Activated T-helper 2 cell treated with anti-CD3 and anti-CD28 coated beads, Interferon-gamma antibody, Interleukin-2, Interleukin-4, amounts not matched to agents 10 μg/mL and 5 μg/mL and 100 μg/mL, durations not matched to agents 14 hours and 24 hours and 36 hours (primary cell): Measurements from ENCODE around the gene NMNAT3. TPM values are rescaled to one million over a fixed set of nuclear protein-coding genes. Genes with fewer than 3 reads are reported as not detected.

Source experiments
- DNase-seq: peaks from one replicate; pipeline ENCODE4 v3.0.0; 2021; ENCODE audit warnings: low spot score
- H3K27ac Mint-ChIP-seq: one replicate; pipeline ENCODE4 v1.8.0; 2021; ENCODE audit warnings: mixed read lengths
- H3K27me3 Mint-ChIP-seq: one replicate; pipeline ENCODE4 v1.8.0; 2021; ENCODE audit warnings: low read depth, mixed read lengths
- H3K36me3 Mint-ChIP-seq: one replicate; pipeline ENCODE4 v1.8.0; 2021; ENCODE audit warnings: low read depth, mixed read lengths
- H3K4me1 Mint-ChIP-seq: one replicate; pipeline ENCODE4 v1.8.0; 2021; ENCODE audit warnings: low read depth, mixed read lengths
- H3K4me3 Mint-ChIP-seq: one replicate; pipeline ENCODE4 v1.8.0; 2021; ENCODE audit warnings: low read depth, mild to moderate bottlenecking, moderate library complexity, mixed read lengths
- H3K9me3 Mint-ChIP-seq: one replicate; pipeline ENCODE4 v1.8.0; 2021; ENCODE audit warnings: mixed read lengths
- intact Hi-C: fragments of 100-400 bp; cut with micrococcal nuclease; formaldehyde crosslinking; loops from one replicate; pipeline ENCODE4 v1.15.1; 2023
- total RNA-seq: library from RNA; stranded (reverse); gene quantifications from 2 replicates; pipeline ENCODE4 v1.2.3, GENCODE V29; 2022

NMNAT3 gene
- total RNA-seq, 1 donor from 2014 or later: 0.43 TPM

- no peaks in the 10 kb centered on the region for H3K36me3 Mint-ChIP-seq
- no peak overlapping the region for H3K27ac Mint-ChIP-seq
- H3K27me3 Mint-ChIP-seq: peaks cover 2% of the 10 kb centered on the region
- H3K9me3 Mint-ChIP-seq: no peaks in the 10 kb centered on the region
- no peaks in the 10 kb centered on the region for H3K4me1 Mint-ChIP-seq
- H3K4me3 Mint-ChIP-seq: no peak overlapping the region
- no peak for DNase-seq
- intact Hi-C loops: no loop called here
Measured at GRCh38 chr3:139671107-139671506, 6.7 kb downstream of the NMNAT3 start.

GRCh38 chr3:139670196-139670595 is 7.6 kb downstream of the NMNAT3 start:
- Mint-ChIP-seq H3K36me3 (no peaks in the 10 kb centered on the region), H3K9me3 (no peaks in the 10 kb centered on the region), H3K4me3 (no peak overlapping the region), H3K4me1 (no peaks in the 10 kb centered on the region), H3K27ac (no peak overlapping the region), H3K27me3 (no peaks in the 10 kb centered on the region)
- intact Hi-C loops: no loop called here
- no peak for DNase-seq

- no peaks in the 10 kb centered on the region for H3K4me1 Mint-ChIP-seq
- no peak for DNase-seq
- intact Hi-C loops: no loop called here
- no peaks in the 10 kb centered on the region for H3K36me3 Mint-ChIP-seq
- H3K27me3 Mint-ChIP-seq: no peaks in the 10 kb centered on the region
- no peaks in the 10 kb centered on the region for H3K9me3 Mint-ChIP-seq
- no peak overlapping the region for H3K4me3 Mint-ChIP-seq
- H3K27ac Mint-ChIP-seq: no peak overlapping the region
Measured at GRCh38 chr3:139668332-139668731, 9.4 kb downstream of the NMNAT3 start.

- H3K9me3 Mint-ChIP-seq: no peaks in the 10 kb centered on the region
- intact Hi-C loops: no loop called here
Measured at GRCh38 chr3:139664958-139665357, 12.8 kb downstream of the NMNAT3 start.

DNA sequence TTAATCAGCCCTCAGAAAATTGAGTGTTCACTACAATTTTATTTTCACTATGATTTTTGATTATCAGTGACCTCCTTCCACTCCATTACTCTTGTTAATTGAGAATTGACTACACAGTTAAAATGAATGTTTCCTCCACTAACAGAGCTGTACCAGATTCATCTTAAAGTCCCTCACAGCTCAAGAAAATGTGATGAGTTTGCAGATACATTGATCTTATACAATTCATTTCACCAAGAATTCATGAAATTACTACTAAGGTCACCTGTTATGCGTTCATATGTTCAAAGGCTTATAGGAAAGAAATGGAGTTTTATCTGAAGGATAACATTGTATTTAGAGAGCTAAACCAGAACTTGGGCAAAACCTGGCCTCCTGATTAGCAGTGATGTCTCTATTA is 17.5 kb downstream of the NMNAT3 start:
- intact Hi-C loops: no loop called here
- H3K36me3 Mint-ChIP-seq: no peaks in the 10 kb centered on the region
- H3K27ac Mint-ChIP-seq: no peak overlapping the region
- H3K27me3 Mint-ChIP-seq: no peaks in the 10 kb centered on the region
- DNase-seq: no peak
- H3K4me3 Mint-ChIP-seq: no peak overlapping the region
- H3K4me1 Mint-ChIP-seq: no peaks in the 10 kb centered on the region
- no peaks in the 10 kb centered on the region for H3K9me3 Mint-ChIP-seq

More at GRCh38 chr3:139664958-139665357, 12.8 kb downstream of the NMNAT3 start:
- Mint-ChIP-seq H3K27me3 (no peaks in the 10 kb centered on the region), H3K4me1 (no peaks in the 10 kb centered on the region), H3K36me3 (no peaks in the 10 kb centered on the region), H3K4me3 (no peak overlapping the region), H3K27ac (no peak overlapping the region)
- DNase-seq: no peak

- no peaks in the 10 kb centered on the region for H3K36me3 Mint-ChIP-seq
- intact Hi-C loops: no loop called here
- no peaks in the 10 kb centered on the region for H3K9me3 Mint-ChIP-seq
- H3K4me3 Mint-ChIP-seq: no peak overlapping the region
- no peaks in the 10 kb centered on the region for H3K4me1 Mint-ChIP-seq
- no peak overlapping the region for H3K27ac Mint-ChIP-seq
- no peak for DNase-seq
- H3K27me3 Mint-ChIP-seq: no peaks in the 10 kb centered on the region
Measured at GRCh38 chr3:139659511-139659910, 18.3 kb downstream of the NMNAT3 start.

DNA sequence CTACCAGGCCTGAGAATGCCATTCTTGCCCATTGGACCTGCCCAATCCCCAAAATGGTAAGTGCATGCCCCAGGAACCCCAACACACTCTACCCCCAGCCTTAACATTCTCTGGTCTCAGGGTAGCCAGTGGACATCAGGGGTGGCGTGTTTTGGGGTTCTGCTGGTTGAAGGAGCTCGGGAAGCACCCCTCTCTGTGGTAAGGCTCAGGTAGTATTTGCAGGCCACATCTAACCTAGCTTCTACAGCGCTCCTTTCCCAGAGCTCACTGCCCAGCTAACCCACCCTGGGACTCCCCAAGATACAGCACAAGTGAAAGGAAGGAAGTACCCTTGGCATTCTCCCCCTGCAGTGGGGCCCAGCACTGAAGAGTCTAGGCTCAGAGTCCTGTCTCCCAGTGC is 19.8 kb downstream of the NMNAT3 start:
- no peaks in the 10 kb centered on the region for H3K27me3 Mint-ChIP-seq
- no peak overlapping the region for H3K27ac Mint-ChIP-seq
- H3K36me3 Mint-ChIP-seq: no peaks in the 10 kb centered on the region
- DNase-seq: no peak
- H3K4me3 Mint-ChIP-seq: no peak overlapping the region
- no peaks in the 10 kb centered on the region for H3K4me1 Mint-ChIP-seq
- H3K9me3 Mint-ChIP-seq: no peaks in the 10 kb centered on the region
- intact Hi-C loops: no loop called here

DNA sequence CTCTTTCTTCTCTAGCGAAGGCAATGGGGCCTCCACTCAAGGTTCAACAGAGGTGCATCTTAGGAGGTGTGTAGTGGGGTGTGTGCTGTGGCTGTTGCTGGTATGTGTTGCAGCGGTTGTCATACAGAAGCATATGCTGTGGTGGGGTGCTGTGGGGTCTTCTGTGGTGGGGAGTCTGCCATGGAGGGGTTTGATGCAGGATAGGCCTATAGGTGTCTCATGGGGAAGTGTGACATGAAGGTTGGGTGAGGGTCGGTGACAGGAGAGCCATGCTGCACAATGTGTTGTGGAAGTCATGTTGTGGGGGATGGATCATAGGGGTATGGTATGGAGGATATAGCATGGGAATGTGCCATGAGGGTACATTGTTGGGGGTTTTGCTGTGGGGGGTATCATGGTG is 20.3 kb downstream of the NMNAT3 start:
- intact Hi-C loops: no loop called here
- Mint-ChIP-seq H3K27ac (no peak overlapping the region), H3K9me3 (no peaks in the 10 kb centered on the region), H3K27me3 (no peaks in the 10 kb centered on the region), H3K36me3 (no peaks in the 10 kb centered on the region), H3K4me1 (no peaks in the 10 kb centered on the region), H3K4me3 (no peak overlapping the region)
- no peak for DNase-seq

DNA sequence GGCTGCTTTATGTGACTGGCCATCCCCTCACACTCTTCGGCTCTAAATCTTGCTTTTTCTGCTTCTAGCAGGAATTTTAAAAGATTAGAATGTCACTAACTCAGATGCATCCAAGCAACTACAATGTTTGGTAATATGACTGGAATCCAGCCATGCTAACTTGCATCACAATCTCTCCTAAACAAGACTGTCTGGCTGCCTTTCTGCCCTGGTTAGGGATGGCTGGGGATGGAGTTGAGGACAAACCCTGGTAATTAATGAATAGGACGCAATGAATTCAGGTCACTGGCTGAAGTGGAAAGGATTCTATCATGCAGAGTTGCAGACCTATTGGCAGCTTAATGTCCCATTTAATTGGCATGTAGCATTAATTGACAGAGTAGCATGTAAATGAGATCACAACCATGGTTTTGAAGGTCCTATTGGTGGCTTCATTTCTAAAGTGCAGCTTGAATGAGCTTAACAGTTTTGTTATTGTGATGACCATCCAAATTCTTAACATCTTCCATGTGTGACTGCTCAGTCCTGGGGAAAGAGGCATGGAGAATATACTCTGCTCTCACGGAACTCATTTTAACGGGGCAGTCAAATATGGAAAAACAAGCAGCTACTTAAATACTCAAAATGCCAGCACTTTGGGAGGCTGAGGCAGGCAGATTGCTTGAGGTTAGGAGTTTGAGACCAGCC is 21.7 kb downstream of the NMNAT3 start:
- H3K27ac Mint-ChIP-seq: no peak overlapping the region
- intact Hi-C loops: no loop called here
- H3K4me1 Mint-ChIP-seq: no peaks in the 10 kb centered on the region
- no peak overlapping the region for H3K4me3 Mint-ChIP-seq
- no peaks in the 10 kb centered on the region for H3K36me3 Mint-ChIP-seq
- H3K9me3 Mint-ChIP-seq: no peaks in the 10 kb centered on the region
- H3K27me3 Mint-ChIP-seq: no peaks in the 10 kb centered on the region
- no peak for DNase-seq

GRCh38 chr3:139654637-139655365 is 23.0 kb downstream of the NMNAT3 start:
- Mint-ChIP-seq H3K9me3 (no peaks in the 10 kb centered on the region), H3K27me3 (no peaks in the 10 kb centered on the region), H3K4me1 (no peaks in the 10 kb centered on the region), H3K27ac (no peak overlapping the region), H3K4me3 (no peak overlapping the region), H3K36me3 (no peaks in the 10 kb centered on the region)
- intact Hi-C loops: no loop called here
- no peak for DNase-seq

DNA sequence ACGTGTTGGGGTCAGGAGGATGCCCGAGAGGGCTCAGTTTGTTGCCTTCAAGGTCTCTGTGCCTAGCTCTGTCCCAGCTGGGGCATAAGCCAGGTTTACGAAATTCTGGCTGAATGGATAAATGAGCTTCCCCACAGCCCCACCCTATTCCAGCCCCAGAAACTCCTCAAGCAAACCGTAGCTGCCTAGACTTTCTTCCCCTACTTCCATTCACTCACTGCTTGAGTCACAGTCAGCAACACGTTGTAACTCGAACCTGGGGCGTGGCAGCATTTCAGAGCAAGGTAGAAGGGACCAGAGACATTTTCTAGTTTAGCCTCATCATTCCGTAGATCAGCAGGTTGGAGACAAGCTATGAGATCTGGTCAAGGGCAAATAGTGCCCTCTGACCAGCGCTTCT is 24.2 kb downstream of the NMNAT3 start:
- Mint-ChIP-seq H3K27ac (no peak overlapping the region), H3K9me3 (no peaks in the 10 kb centered on the region), H3K4me1 (no peaks in the 10 kb centered on the region), H3K36me3 (no peaks in the 10 kb centered on the region), H3K4me3 (no peak overlapping the region), H3K27me3 (no peaks in the 10 kb centered on the region)
- intact Hi-C loops: no loop called here
- no peak for DNase-seq

DNA sequence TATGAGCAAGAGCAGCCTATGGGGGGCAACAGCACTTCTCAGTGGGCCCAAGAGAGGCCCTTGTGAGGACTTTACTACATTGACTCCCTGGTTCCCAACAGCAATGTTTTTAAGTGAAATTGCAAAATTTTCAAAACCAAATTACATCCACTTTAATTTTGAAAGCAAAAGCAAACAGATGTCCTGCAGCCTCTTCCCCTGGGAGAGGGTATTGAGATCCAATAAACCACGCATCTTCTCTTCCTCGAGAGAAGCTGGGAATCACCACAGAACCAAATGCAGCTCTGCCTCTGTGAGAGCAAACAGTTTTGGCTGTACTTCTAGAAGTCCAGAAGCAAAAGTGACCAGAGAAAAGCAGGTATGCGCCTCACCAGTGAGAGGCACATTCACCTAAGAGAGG is 25.2 kb downstream of the NMNAT3 start:
- intact Hi-C loops: no loop called here
- H3K4me3 Mint-ChIP-seq: no peak overlapping the region
- no peaks in the 10 kb centered on the region for H3K9me3 Mint-ChIP-seq
- no peak overlapping the region for H3K27ac Mint-ChIP-seq
- no peak for DNase-seq
- H3K4me1 Mint-ChIP-seq: no peaks in the 10 kb centered on the region
- H3K36me3 Mint-ChIP-seq: no peaks in the 10 kb centered on the region
- no peaks in the 10 kb centered on the region for H3K27me3 Mint-ChIP-seq

DNA sequence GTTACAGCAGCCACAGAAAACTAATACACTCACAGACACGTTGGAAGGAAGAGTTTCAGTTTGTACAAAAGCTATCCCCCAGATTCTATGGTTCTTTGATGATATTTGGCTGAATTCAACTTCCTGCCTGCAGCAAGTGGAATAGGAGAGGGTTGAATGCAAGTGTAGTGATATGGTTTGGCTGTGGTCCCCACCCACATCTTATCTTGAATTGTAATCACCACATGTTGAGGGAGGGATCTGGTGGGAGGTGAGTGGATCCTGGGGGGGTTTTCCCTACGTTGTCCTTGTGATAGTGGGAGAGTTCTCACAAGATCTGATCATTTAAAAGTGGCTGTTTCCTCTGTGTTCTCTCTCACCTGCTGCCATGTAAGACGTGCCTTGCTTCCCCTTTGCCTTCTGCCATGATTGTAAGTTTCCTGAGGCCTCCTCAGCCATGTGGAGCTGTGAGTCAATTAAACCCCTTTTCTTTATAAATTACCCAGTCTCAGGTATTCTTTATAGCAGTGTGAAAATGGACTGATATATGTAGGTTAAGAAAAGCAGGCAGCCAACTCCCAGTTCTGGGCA is 29.8 kb downstream of the NMNAT3 start:
- no peaks in the 10 kb centered on the region for H3K9me3 Mint-ChIP-seq
- no peak for DNase-seq
- H3K4me1 Mint-ChIP-seq: peaks cover 3% of the 10 kb centered on the region
- H3K36me3 Mint-ChIP-seq: no peaks in the 10 kb centered on the region
- H3K27ac Mint-ChIP-seq: no peak overlapping the region
- H3K4me3 Mint-ChIP-seq: no peak overlapping the region
- intact Hi-C loops: no loop called here
- no peaks in the 10 kb centered on the region for H3K27me3 Mint-ChIP-seq
